ENCODE data around the gene HOXD9.

The HOXD9 gene

DNA sequence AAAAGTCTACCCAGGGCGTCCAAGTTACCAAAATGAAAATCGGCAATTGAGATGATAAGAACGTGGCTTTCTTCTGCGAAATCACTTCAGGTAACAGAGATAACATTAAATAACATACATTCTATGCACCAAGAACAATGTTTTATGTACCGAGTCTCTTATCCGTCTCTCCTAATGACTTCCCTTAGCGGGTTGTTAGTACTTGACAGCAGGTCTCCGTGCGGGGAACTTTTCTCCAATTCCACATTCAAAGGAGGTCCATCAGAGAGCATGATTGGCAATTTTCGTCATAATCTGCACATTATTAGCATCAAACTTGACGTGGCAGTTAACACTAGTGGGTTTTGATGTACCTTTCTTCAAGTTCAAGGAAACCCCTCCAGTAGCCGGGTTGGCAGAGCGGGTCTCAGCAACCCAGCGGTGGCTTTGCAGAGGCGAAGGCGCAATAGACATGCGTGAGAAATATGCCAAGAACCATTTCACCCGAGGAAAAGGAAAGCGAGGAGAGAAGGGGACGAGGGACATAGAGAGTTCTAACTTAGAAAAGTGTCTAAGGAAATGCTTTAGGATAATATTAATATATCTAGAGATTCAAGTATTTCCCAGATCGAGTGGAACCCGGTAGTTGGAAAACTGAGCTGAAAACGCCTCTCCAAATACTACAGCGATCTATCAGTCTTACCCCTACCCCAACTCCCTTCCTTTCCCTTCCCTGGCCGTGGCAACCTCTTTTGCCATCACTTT lies 43.8 kb upstream of the HOXD9 start:
- H3K4me3 ChIP-seq (ENCODE audit: low read depth, low read length), result no peak overlapping the region
- no peak for DNase-seq (ENCODE audit: low read depth)
- TF ChIP-seq, protein P1, sequence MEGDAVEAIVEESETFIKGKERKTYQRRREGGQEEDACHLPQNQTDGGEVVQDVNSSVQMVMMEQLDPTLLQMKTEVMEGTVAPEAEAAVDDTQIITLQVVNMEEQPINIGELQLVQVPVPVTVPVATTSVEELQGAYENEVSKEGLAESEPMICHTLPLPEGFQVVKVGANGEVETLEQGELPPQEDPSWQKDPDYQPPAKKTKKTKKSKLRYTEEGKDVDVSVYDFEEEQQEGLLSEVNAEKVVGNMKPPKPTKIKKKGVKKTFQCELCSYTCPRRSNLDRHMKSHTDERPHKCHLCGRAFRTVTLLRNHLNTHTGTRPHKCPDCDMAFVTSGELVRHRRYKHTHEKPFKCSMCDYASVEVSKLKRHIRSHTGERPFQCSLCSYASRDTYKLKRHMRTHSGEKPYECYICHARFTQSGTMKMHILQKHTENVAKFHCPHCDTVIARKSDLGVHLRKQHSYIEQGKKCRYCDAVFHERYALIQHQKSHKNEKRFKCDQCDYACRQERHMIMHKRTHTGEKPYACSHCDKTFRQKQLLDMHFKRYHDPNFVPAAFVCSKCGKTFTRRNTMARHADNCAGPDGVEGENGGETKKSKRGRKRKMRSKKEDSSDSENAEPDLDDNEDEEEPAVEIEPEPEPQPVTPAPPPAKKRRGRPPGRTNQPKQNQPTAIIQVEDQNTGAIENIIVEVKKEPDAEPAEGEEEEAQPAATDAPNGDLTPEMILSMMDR (IDR thresholded peaks at IDR 0.05; ENCODE audit: control insufficient read depth, extremely low read depth, insufficient read depth), result no peak

DNA sequence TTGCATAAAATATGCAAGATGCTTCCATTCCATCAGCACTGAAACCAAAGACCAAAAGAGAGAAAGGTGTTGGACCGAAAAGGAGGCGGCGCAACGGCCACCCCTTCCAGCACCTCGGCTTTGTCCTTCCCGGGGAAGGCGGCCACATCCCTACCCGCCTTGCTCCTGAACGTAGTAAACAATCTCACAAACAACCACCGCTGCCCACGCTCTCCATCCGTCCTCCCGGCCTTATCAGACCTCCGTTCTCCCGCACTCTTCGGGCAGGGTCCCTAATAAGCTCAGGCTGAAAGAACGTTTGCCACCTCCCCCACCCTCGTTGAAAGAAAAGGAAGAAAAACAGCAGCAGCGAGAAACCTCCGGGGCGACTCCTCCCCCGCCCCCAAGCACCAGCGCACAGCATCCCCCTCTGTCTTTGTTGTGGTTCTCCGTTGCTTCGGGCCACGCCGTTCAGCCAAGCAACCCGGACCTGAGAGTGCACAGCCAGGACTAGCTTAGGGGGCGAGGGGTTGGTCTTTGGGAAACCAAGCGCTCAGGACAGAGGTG lies 43.2 kb upstream of the HOXD9 start:
- no peak overlapping the region for H3K4me3 ChIP-seq (ENCODE audit: low read depth, low read length)
- DNase-seq (ENCODE audit: low read depth), result no peak
- TF ChIP-seq, protein P1 (IDR thresholded peaks at IDR 0.05; ENCODE audit: control insufficient read depth, extremely low read depth, insufficient read depth), result no peak

DNA sequence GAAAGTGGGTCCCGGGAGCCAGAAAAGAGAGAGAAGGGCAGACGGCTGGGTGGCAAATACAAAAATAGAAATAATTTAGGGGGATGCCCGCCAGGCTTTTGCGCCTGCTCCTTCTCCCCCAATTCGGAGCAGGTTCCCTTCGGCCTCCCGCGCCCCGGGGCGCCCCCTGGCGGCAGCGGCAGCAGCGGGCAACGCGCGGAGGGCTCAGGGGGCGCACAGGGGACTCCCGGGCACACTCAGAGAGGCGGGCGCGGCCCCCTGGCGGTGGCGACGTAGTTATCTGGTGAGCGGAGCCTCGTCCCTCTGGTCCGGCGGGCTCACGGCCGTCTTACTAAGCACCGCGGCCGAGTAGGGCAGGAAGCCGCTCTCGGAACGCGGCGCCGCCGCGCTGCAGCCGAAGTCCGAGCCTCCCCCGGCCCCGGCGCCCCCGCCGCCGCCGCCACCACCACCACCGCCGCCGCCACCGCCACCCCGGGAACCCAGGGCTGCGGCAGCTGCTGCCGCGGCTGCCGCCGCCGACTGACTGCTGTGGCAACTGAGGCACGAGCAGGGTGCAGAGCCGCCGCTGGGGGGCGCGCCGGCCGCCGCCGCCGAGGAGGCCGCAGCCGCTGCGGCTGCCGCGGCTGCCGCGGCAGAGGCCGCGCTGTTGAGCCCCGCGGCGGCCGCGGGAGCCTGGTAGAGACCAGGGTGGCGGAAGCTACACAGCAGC lies 42.5 kb upstream of the HOXD9 start:
- no peak overlapping the region for H3K4me3 ChIP-seq (ENCODE audit: low read depth, low read length)
- TF ChIP-seq, protein P1 (IDR thresholded peaks at IDR 0.05; ENCODE audit: control insufficient read depth, extremely low read depth, insufficient read depth), result peak; percentile 64
- DNase-seq (ENCODE audit: low read depth), result no peak

DNA sequence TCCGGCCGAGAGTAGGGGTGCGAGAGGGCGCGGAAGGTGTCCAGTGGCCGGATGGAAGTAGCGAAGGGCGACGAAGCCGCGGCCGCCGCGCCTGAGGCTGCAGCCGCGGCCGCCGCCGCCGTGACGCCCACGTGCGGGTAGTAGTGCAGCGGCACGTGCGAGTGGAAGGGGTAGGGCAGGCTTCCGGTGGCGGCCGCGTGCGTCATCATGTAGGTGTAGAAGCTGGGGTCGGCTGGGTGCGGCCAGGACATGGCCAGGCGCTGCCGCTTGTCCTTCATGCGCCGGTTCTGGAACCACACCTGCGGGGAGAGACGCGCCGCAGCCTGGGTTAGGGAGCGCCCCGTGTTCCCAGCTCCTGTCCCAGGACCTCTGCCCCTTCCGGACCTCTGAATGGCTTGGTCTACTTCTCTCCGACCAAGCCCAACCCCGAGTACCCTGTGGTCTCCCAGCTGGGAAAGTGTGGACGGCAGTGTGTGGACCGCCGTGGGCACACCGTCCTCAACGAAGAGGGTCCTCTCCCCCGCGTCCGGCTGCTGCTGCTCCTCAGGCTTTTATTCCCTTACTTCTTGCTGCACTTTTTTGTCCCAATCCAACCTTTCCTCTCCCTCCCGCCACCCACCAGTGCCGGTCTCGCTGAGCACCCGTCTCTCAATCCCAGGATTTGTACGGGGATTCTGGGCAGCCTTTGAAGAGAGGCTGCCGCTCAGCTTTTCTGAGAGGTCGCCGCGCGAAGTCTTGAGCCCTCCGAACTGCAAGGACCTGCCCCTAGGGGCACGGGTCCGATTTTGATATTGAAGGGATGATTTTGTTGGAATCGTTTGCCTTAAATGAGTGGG lies 41.8 kb upstream of the HOXD9 start:
- DNase-seq (ENCODE audit: low read depth), result no peak
- H3K4me3 ChIP-seq (ENCODE audit: low read depth, low read length), result no peak overlapping the region
- TF ChIP-seq, protein P1 (IDR thresholded peaks at IDR 0.05; ENCODE audit: control insufficient read depth, extremely low read depth, insufficient read depth), result no peak

DNA sequence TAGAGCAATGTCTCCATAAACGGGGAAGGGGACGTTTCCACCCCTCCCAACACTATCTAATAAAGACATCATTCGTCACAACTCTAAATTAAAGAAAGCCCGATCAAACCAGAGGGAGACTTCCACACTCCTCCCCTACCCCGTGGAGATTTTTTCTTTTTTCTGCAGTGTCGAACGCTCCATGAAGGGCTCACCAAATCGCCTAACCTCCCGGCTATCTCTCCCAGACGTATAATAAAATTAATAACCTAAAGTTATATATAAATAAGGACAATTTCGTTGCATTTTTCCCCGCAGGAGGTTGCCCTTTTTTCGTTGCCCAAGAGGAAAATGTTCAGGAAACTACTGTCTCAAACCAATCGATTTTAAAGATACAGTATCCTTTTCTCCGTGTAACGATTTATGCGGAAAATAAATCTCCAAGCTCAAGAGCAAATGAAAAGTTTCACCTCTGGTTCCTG lies 41.1 kb upstream of the HOXD9 start:
- H3K4me3 ChIP-seq (ENCODE audit: low read depth, low read length), result no peak overlapping the region
- TF ChIP-seq, protein P1 (IDR thresholded peaks at IDR 0.05; ENCODE audit: control insufficient read depth, extremely low read depth, insufficient read depth), result no peak
- DNase-seq (ENCODE audit: low read depth), result no peak

DNA sequence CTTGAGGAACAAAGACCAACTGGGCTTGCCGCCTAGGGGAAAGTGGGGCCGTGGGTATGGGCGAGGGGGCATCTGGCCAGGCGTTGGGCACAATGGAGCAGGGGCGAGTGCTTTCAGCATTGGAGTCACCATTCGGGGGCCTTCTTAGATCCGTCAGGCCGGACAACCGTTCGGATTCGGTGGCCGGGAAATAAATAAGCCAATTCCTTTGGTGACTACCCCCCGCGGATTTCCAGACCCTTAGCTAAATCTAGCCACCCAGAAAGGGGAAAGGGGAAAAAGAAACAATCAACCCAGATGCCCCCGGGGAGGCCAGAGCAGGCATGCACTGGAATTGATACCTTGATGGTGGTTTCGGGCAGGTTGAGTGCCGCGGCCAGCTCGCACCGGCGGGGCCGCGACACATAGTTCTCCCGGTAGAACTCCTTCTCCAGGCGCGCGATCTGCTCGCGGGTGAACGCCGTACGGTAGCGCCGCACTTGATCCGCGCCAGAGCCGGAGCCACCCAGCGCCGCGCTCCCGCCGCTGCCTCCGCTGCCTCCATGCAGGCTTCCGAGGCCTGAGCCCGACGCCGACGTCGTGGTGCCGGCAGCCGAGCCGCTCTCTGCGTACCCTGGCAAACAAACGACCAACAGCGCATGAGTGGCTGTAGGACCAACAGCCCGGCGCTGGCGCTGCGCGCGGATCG lies 40.5 kb upstream of the HOXD9 start:
- H3K4me3 ChIP-seq (ENCODE audit: low read depth, low read length), result no peak overlapping the region
- TF ChIP-seq, protein P1 (IDR thresholded peaks at IDR 0.05; ENCODE audit: control insufficient read depth, extremely low read depth, insufficient read depth), result no peak
- no peak for DNase-seq (ENCODE audit: low read depth)
